HCT116 (cell line): ENCODE measurements around the gene LILRB1.
"Not testable (repeated sequence)": the region's sequence is repeated elsewhere in the genome, so short reads cannot be mapped to it uniquely, and the experiment has no call there.

ENCODE experiments used
- CTCF ChIP-seq, 3 experiments: fragments of 200-600 bp in 1 of 3; sonication (generic) in 1 of 3; IDR thresholded peaks in 2 of 3; conservative IDR thresholded peaks in 1 of 3; 2 replicates each; pipeline ENCODE4 v1.5.1; 2012 to 2017; ENCODE audit warnings: low read depth in 2 of 3, low read length in 2 of 3, antibody characterized with exemption in 1 of 3, borderline replicate concordance in 1 of 3, control low read depth in 1 of 3, mild to moderate bottlenecking in 1 of 3, mixed read lengths in 1 of 3, mixed run types in 1 of 3, moderate library complexity in 1 of 3; ENCODE audit not compliant: insufficient read depth in 1 of 3
- POLR2A ChIP-seq: IDR thresholded peaks from 2 replicates; pipeline ENCODE4 v1.7.0; 2011; ENCODE audit warnings: borderline replicate concordance; ENCODE audit not compliant: insufficient read depth, insufficient read length; ENCODE audit errors: extremely low read depth
- SP1 ChIP-seq: IDR thresholded peaks from 2 replicates; pipeline ENCODE4 v1.6.1; 2012; ENCODE audit warnings: low read depth

GRCh38 chr19:54631489-54632337 lies 1.4 kb downstream of the LILRB1 start:
- not testable (repeated sequence) for TF ChIP-seq POLR2A; CTCF (IDR thresholded peaks at IDR 0.05 in 2 of 3, conservative IDR thresholded peaks at IDR 0.05 in 1 of 3; ENCODE audit: borderline replicate concordance in 1 of 3, insufficient read depth in 1 of 3, low read depth in 2 of 3, low read length in 2 of 3); SP1
